ENCODE data around the gene GCC2.

DNA sequence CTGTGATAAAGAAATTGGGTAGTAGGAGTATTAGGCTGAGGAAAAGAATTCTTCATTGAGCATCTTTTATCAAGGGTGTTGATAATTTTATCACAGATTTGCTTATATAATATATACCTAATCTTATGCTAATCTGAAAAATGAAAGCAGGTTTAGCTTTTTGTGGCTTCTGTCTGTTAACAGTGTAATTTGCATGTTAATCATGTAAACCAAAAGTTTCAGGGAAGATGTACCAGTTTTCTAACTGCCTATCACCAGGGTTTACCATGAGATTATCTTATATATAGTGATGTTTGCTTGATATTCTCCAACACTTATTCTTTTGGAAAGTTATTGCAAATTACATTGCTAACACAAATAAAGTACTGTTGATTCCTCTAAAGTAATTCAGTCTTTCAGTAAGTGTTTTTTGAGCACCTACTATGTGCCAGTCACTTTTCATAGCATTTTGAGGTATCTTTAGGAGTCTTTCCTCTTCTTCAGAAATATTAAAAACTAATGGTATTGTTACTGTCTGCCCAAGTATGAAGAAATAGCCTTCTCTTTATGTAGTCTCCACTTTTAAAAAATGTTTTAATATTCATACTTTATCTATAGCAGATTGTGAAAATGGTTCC is 41.6 kb downstream of the GCC2 start:
- TF ChIP-seq, protein P1, sequence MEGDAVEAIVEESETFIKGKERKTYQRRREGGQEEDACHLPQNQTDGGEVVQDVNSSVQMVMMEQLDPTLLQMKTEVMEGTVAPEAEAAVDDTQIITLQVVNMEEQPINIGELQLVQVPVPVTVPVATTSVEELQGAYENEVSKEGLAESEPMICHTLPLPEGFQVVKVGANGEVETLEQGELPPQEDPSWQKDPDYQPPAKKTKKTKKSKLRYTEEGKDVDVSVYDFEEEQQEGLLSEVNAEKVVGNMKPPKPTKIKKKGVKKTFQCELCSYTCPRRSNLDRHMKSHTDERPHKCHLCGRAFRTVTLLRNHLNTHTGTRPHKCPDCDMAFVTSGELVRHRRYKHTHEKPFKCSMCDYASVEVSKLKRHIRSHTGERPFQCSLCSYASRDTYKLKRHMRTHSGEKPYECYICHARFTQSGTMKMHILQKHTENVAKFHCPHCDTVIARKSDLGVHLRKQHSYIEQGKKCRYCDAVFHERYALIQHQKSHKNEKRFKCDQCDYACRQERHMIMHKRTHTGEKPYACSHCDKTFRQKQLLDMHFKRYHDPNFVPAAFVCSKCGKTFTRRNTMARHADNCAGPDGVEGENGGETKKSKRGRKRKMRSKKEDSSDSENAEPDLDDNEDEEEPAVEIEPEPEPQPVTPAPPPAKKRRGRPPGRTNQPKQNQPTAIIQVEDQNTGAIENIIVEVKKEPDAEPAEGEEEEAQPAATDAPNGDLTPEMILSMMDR (IDR thresholded peaks at IDR 0.05; ENCODE audit: poor library complexity, severe bottlenecking): no peak
- TF ChIP-seq EZH2 (IDR thresholded peaks at IDR 0.05; ENCODE audit: borderline replicate concordance, insufficient read depth, low read length, poor library complexity, severe bottlenecking) (no peak), RAD21 (conservative IDR thresholded peaks at IDR 0.05) (no peak), TAF1 (IDR thresholded peaks at IDR 0.05; ENCODE audit: low read depth) (no peak), POLR2AphosphoS5 (IDR thresholded peaks at IDR 0.05) (no peak), EP300 (conservative IDR thresholded peaks at IDR 0.05; ENCODE audit: poor library complexity, severe bottlenecking) (no peak)

Measured in neural cell (in vitro differentiated cells).